T-helper 9 cell (primary cell): ENCODE measurements around the gene EPB41L3.
"Not testable (repeated sequence)": the region's sequence is repeated elsewhere in the genome, so short reads cannot be mapped to it uniquely, and the experiment has no call there.

Source experiments
- DNase-seq: peaks from one replicate; pipeline ENCODE4 v3.0.0-alpha.2; 2020

EPB41L3 gene

DNA sequence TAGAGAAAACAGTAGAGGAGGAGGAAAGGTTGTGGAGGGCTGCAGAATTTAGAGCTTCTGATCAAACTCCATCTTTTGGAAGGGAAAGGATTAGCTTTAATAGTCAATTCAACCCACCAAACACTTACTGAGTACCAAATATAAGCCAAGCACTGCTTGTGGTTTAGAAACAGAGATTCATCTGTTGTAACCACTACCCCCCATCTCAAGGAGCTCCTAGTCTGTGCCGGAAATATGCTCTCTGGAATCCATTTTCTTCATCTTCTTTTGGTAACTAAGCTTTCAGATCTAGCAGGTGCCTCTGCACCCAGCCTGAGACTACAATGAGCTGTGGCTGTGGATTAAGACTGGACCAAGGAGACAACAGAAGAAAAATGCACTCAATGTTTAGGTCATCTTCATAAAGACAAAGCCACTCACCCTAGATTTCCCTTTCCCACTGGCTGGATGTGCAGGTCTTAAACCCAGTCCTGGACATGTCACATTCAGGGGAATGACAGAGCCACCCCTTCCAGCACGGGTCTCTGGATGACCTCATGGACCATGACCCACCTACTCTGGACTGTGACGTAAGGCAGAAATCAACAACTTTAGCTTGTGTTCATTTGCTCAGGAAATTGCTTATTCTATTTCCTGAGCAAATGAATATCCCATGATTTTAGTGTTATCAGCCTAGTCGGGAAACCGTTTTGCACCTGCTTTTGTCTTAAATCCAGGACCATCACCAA lies 52.9 kb downstream of the EPB41L3 start:
- no peak for DNase-seq

DNA sequence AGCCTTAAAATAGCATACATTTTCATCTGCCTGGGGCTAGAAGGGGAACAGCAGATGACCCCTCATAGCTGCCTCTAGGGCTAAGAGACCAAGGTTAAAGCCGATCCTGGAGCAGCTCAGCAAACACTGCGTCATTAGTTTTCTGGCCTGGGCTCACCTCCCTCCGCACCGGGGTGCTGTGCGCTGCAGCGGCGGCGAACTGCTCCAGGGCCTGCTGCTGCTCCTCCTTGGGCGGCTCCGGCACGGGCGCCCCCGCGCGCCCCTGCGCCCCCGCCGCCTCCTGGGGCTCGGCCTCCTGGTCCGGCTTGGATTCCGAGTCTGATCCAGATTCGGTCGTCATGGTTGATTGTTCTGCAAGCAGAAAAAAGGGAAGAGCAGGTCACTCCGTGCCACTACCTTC lies 55.0 kb downstream of the EPB41L3 start:
- DNase-seq = no peak

DNA sequence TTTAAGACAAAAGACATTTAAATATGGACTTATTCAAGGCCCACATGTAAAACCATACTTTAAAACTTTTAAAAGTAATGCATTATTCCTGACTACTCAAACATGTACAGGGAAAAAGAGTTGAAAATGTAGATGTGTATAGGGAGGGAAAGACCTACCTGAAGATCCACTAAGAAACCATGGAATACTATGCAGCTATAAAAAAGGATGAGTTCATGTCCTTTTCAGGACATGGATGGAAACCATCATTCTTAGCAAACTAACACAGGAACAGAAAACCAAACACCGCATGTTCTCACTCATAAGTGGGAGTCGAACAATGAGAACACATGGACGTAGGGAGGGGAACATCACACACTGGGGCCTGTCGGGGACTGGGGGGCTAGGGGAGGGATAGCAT lies 55.8 kb downstream of the EPB41L3 start:
- not testable (repeated sequence) for DNase-seq

DNA sequence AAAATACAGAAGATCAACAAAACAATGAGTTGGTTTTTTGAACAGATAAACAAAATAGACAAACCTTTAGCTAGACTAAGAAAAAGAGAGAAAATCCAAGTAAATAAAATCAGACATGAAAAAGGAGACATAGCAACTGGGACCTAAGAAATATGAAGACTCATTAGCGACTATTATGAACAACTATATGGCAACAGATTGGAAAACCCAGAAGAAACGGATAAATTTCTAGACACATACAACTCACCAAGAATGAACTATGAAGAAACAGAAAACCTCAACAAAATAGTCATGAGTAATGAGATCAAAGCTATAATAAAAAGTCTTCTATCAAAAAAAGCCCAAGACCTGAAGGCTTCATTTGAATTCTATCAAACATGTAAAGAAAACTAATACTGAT lies 59.3 kb downstream of the EPB41L3 start:
- DNase-seq = no peak

DNA sequence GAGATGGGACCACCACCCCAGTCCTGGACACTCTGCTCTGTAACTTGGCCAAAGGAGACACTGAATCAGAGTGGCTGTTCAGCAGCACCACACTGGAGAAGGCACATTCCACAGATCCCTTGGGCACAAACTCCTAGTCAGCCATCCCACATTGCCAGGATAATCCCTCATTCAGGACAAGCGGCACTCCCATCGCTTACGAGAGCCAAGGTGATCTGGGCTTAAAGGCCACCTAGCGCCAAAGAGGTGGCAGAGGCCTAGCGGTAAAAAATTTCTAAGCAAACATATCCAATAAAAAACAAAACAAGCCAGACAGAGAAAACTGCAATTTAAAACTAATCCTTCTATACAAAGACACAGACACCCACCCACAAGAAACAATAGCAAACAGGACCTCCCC lies 62.2 kb downstream of the EPB41L3 start:
- no peak for DNase-seq

DNA sequence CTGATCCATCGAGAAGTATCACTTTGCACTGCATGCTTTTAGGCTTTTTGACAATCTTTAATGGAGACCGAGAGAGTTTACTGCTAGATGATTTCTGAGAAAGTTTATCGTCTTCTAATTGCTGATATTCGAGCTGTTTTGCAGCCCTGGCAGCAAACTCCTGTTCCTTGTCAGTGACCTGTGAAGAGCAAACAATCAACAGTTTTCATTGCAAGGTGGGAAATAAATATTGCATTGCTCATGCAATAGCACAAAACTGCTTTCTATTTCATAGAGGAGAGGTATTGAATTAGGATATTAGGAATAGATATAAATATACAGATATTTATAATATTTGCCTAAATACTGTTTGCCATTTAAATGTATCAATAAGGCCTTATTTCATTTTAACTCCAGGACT lies 65.5 kb downstream of the EPB41L3 start:
- no peak for DNase-seq

DNA sequence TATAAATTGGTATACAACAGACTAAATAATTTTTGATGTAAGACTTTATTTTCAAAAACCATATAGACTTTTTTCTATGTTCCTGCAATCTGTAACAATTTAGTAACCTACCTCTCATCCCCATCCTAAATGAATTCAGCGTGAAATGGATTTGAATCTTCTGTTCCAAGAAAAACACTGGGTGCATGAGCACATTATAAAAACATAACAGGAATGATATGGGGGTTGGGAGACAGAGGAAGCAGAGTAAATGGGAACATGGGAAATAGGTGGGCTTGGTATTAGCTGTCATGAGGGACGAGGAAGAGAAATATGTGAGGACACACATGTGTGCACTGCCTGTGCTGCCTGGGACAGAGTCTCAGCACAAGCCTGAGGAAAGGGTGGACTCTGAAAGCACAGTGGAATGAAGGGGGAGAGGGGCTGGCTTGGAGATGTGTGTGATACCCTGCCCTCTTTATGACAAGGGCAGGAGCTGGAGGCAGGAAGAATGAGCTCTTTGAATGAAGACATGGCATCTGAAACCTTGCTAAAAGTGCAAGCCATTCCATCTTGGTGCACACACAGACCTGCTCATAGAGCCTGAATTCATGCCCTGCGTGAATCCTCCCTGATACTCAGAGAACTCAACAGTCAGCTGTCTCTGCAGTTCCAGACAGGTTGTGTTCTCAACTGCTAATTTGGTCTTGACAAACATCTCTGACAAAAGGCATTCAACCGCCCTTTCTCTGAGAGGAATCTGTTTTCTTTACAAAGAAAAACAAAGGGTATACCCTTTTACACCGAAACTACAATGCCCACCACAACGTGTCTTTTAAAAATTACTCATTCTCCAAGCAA lies 66.6 kb downstream of the EPB41L3 start:
- DNase-seq = no peak

DNA sequence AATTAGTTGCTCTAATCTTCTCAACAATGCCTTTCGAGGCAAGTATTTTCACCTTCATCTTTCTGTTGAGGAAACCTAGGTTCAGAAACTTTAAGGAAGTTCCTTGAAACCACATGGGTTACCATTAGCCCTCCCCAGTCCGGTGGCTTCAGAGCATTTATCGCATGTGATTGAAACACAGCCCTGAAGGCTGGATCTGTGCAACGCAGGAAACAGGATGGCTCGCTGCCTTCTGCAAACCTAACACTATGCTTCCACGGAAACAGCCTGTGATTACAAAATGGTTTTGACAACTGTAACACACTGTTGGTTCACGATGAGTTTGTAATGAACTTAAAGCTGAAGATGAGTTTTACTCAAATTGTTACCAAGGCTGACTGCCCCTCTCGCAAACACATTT lies 68.5 kb downstream of the EPB41L3 start:
- no peak for DNase-seq

DNA sequence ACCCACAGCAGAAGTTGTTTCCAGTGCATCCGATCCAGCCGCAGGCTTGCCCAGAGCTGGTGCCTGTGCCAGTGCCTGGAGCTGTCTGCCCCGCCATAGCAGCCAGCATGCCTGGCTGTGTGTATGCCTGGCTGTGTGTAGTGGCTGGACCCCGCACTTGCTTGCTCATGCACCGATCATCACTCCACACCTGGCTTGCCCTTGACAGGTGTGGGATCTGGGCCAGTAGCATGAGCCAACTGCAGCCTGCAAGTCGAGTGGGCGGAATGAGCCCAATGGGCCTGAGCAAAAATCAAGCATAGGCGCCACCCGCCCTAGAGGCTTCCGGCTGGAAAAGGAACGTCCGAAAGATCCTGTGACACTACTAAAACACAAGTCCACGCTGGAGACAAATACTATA lies 74.5 kb downstream of the EPB41L3 start:
- no peak for DNase-seq

DNA sequence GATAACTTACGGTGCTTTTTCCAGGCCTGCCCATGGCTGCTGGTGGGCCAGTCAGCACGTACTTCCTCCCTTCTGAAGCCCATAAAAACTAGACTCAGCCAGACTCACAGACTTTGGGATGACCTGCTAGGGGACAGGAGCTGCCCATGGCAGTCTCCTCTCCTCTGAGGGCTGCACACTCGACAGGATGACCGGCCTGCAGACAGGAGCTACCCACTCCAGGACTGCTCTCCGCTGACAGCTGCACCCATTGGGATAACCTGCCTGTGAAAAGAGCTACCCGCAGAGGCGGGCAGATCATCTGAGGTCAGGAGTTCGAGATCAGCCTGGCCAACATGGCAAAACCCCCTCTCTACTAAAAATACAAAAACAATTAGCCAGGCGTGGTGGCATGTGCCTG lies 75.4 kb downstream of the EPB41L3 start:
- no peak for DNase-seq

DNA sequence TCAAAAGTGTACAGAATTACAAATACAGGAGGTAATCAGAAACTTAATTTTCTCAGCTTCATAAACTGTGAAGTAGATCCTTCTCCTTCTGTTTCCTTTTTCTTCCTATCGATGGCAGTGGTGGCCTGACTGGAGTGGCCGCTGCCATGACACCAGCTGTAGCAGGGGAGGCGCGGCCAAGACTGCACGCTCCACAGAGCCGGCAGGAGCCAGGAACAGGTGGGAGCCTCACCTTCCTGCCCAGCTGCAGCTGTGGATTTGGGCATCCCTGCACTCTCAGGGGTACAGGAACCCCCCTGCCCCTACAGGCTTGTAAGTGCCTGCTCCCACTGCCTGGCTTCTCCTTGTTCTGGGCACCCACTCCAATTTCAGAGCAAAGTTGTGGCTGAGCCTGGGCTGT lies 76.1 kb downstream of the EPB41L3 start:
- no peak for DNase-seq

DNA sequence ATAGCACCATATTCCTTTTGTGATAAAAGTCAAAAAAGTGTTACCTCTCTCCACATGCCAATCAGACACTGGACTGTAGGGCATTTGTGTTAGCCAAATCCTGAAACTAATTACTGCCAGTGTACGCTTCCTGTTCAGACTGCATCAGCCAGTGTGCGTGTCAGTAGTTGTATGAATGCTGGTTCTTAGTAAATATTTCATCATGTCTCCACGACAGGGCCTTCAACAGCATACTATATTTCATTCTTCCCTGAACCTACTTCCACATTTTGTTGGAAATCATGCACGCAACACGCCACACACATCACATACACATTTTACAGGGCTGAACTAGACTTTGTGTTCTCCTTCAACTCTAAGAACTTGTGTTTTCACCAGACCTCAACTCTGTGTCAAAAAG lies 77.5 kb downstream of the EPB41L3 start:
- DNase-seq = no peak

DNA sequence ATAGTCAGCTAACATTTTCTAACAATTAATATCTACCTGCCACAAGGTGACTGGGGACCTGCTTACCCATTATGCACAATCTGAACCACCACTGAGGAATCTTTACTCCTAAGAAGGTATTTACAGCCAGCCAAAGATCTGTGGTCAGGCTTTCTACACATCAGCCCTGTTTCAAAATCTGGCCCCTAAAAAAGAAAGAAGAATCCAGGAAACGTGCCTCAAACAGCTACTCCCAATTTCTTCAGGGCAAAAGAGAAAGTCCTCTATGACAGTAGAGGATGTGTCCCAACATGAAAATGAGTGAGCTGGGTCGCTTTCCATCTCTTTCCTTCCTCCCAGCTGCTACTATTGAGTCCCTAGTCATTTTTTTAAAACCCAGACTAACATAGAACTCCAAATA lies 79.5 kb downstream of the EPB41L3 start:
- DNase-seq = no peak

DNA sequence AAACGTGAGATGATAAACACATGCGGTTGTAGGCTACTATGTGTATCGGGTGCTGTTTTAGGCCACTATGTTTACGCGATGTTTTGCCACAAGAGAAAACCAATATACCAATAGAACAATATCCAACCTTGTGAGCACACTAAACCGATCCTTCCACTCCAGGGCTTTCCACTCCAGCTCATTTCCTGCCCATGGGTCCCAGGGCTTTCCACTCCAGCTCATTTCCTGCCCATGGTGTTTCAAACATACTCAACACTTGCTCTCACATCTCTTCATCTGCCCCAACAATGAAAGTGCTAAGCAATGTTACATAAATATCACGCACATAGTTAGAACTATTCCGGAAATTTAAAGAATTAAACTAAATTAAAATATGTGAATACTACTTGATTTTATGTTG lies 80.0 kb downstream of the EPB41L3 start:
- no peak for DNase-seq

DNA sequence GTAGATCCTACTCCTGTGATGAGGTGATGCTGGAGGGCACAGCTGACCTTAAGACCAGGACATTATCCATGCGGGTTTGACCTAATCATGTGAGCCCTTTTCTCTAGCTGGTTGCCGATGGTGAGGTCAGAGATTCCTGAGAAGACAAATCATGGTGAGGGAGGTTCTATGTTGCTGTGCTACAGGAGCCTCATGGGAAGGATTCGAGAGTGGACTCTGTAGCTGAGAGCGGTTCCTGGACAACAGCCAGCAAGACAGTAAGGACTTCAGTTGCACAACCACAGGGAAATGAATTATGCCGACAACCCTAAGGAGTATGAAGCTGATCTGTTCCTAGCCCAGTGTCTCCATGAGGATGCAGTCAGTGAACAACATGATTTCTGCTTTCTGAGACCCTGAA lies 80.4 kb downstream of the EPB41L3 start:
- DNase-seq = no peak

DNA sequence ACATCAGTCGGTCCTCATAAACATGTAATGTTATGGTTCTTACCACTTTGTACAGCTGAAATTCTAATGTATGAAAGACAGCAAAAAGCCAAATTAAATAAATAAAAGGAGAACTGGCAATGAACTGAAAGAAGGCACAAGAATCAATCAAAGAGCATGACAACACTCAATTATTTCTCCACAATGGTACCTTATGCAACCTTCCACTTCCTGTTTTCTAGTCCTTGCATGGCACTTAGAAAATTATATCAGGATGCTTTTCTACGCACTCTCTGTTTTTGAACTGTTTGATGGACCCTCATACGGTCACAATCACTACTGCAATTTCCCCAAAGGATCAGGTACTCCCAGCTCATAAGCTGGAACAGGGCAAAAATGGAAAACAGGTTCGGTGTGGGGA lies 81.6 kb downstream of the EPB41L3 start:
- no peak for DNase-seq

DNA sequence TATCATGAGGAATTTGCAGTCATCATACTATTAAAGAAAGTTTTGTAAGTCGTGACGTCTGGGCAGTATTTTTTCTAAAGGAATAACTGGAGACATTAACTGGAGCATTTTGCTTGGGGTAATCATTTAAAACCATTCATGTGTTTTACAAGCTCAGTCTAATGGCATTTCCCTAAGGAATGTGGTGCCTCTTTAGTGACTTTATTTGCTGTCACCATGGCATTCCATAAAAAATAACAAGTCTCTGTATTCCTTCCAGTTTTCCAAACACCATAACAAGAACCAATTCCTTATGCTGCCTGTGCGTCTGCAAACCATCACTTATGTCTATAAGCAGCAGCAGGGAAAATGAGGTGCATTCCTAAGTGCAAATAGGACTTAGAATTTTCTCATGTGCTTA lies 82.8 kb downstream of the EPB41L3 start:
- DNase-seq = no peak

DNA sequence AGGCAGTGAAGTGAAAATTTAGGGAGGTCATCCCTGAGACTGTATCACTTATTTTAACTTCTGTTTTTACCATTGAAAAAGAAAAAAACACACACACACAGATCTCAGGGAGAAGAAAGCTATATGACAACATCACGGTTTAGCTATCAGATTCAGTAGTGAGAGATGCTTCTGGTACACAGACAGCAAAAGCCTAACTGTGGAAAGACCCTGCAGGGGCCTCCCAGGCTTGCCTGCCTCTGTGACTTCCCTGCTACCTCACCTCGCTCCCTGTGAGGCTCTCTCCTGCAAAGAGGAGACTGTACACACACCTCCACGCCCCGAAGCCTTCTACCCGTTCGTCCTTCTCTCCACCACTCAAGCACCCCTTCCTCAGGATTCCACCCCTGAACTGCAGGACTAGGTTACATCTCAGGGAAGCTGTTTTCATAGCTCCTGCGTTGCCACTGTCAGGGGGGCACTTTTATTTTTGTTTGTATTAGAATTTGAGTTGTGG lies 86.3 kb downstream of the EPB41L3 start:
- DNase-seq = no peak

DNA sequence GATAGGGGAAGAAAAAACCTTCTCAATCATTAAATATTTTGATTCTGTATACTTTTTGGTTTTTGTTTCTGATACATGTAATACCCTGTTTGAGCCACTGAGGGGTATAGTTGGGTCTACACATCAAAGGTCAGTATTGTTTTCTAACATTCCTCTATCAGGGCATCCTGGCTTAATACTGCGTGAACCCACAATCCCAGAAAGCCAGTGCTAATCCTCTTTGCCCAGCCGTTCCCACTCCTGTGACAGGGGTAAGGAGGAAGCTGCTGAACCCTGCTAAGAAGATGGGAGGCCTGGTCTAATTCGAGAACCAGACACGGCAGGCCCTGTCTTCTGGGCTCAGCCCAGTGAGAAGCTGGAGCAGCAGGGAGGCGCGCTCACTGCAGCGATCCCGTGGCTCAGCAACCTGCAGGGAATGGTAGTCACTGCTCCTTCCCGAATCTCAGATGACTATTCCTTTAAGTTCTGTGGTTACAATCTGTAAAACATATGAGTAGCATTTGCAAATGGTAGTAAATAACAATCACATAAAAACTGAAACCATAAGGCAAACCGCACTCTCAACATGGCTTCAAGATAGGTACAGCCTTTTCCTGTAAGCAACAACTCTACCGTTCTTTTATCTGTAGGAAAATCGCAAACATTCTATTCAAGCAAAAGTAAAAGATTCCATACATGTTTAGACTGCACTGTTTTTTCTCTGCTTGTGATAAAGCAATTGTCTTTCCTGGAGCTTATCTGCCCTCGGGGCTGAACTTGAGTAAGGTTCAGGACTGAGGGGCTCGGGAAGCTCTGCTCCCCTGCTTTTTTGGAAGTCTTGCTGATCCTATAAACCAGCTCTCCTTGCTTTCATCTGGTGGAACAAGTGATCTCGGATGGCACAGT lies 87.0 kb downstream of the EPB41L3 start:
- no peak for DNase-seq

DNA sequence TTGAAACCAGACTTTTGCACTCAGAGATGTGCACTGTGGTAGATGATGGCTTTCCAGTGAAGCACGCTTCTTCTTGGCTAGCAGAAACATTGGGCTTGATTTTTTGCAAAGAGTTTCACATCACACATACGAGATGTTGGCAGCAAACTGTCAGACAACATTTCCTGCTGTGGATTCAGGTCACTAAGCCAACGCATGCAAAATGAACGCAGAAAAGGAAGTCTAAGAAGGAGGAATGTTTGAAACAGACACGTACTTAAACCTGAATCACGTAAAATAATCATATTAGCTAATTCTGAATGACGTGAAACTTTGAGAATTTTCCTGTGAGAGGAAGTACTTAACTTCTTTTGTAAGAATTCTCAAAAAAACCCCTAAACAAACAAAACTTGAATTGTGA lies 88.1 kb downstream of the EPB41L3 start:
- DNase-seq = no peak

DNA sequence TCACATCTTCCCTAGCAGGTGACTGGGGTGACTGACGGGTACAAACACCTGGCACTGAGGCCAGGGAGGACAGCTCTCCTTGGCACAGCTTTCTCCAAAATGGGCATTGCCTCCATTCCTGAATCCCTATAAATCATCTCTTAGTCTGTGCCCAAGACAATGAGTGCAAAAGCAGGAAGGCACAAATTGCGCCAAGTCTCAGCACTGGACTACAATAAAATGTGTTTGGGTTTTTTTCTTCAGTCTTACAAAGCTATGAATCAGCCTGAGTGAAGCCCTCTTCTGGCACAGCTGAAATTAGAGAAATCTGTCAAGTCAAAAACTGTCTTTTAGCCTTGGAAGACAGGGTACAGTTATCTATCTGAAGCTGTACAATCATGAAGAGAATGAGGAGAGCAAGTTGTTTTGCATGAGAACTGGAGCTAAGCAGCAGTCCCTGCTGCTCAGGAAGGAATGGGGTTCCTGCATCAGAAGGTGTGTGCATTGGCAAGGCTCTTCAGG lies 90.8 kb downstream of the EPB41L3 start:
- no peak for DNase-seq

DNA sequence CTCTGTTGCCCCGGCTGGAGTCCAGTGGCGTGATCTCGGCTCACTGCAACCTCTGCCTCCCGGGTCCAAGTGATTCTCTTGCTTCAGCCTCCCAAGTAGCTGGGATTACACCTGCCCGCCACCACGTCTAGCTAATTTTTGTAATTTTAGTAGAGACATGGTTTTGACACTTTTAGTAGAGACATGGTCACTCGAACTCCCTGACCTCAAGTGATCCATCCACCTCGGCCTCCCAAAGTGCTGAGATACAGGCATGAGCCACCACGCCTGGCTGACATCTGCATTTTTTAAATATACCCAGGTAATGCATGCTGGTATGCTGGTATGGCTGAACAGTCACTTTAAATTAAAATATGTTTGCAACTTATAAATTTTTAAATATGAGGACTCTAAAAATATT lies 91.9 kb downstream of the EPB41L3 start:
- no peak for DNase-seq

DNA sequence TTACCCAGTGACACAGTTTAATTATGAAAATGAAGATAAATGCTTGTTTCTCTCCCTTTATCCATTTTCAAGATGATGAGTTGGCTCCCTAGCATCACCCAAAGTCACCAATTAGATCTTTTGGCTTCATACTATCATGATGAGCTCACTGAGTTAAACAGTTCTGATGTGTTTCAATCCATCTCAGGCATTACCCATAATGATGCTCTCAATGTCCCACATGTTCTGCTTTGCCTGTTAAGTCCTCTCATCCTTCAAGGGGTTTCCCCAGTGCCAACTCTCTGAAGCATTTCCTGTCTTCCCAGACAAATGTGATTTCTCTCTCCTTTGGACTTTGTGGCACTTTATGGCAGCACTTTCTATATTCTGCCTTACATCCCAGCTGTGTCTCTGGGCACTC lies 92.6 kb downstream of the EPB41L3 start:
- no peak for DNase-seq
